CD4-positive, alpha-beta T cell treated with Interleukin-17A for 1 hour (primary cell): ENCODE results near the gene GPS1.

Source experiments
- DNase-seq: peaks from one replicate; pipeline ENCODE4 v3.0.0-alpha.2; 2020

The GPS1 gene

DNA sequence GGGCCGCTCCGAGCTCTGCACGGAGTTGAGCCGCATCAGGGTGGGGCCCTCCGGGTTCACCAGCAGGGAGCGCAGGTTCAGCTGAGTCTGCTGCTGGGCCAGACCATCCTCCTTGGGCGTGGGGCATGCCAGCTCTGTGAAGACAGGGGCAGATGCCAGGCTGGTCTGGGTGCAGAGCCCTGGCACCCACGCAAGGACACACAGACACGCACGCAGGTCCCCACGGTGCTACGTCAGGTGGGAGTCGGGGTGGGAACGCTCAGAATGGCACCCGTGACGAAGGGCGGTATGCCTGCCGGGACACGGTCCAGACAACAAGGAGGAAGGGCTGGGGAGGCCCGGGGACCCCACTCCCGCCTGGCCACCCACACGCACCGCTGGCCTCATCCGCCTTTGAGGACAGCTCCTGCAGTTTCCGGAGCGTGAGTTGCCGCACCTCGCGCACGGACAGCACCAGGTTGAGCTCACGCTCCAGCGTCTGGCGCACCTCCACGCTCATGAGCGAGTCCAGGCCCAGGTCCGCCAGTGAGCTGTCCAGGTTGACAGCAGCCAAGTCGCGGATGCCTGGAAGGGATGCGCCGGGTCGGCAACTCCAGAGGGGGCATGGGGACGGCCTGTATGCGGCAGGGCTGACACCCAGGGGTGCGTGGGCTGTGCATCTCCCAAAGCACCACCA lies 29.2 kb downstream of the GPS1 start:
- DNase-seq: no peak

DNA sequence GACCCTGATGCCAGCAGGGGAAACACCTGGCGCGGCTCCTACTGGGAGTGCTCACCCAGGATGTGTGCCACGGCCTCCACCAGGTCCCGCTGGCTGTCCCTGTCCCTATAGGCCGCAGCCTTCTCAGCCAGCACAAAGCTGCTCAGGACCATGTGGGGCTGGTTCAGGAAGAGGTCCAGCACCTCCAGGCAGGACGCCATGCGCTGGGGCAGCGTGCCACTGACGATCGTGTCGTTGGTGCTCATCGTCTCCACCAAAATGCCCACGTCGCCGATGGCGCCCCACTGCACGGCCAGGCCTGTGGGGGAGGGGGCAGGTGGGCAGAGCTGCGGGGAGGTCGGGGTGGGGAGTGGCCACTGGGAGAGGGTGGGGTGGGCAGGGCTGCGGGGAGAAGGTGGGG lies 29.8 kb downstream of the GPS1 start:
- no peak for DNase-seq

DNA sequence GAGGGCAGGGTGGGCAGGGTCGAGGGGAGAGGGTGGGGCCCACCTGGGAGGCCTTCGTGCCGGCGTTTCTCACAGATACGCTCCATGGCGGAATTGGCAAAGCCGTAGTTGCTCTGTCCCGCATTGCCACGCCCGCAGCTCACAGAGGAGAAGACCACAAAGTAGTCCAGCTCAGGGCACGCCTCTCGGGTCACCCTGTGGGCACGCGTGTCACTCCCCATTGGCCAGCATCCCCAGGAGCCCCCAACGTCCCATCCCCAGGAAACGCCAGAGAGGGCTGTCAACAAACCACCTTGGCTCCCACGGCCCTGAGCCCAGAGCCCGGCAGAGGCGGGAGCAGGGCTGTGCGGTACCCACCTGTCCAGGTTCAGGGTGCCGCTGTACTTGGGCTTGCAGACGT lies 30.3 kb downstream of the GPS1 start:
- no peak for DNase-seq

DNA sequence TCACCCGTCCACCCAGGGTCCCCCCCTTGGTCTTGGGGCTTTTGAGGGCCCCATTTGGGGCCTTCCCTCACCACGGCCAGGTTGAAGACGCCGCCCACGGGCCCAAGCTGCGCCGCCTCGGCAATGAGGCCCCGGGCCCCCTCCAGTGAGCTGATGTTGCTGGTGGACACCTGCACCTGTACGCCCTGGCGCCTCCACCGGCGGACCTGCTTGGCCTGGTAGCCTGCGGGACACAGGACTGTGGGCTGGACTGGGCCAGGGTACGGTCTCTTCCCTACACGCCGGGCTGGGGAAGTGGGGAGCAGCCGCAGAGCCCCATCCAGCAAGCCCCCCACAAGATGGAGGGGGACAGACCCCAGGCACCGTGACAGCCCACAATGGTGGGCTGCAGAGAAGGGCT lies 30.8 kb downstream of the GPS1 start:
- DNase-seq: no peak

GRCh38 chr17:82083009-82083408 lies 31.3 kb downstream of the GPS1 start:
- no peak for DNase-seq

GRCh38 chr17:82083533-82084359 lies 32.0 kb downstream of the GPS1 start:
- DNase-seq: no peak

DNA sequence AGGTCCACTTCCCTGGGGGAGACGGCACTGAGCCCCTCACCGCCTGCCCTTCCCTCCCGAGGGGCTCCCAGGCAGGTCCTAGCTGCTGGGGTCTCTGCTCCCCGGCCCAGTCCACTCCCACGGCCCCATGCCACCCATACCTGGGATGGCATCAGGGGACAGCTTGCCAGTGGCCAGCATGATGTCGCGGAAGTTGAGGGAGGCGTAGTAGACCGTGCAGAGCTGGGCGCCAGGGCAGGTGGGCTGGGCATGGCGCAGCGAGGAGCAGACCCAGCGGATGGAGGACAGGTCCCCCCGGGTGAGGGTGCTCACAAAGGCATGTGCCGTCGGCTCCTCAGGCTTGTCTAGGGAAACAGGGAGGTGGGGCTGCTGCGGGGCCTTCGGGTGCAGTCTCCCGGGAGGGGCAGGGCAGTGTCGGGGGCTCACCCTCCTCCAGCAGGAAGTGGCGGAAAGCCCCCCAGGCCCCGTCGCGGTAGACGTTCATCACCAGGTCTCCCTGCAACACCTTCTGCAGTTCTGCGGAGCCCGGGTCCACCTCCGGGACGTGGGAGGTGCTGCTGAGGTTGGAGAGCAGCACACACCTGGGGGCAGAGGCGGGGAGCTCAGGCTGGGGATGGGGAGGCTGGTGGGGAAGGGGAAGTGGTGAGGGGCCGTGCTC lies 32.8 kb downstream of the GPS1 start:
- no peak for DNase-seq

- DNase-seq: no peak
These were observed 33.5 kb downstream of the GPS1 start for GRCh38 chr17:82085031-82085861.

- DNase-seq: no peak
These were observed 34.5 kb downstream of the GPS1 start for GRCh38 chr17:82085931-82086764.

DNA sequence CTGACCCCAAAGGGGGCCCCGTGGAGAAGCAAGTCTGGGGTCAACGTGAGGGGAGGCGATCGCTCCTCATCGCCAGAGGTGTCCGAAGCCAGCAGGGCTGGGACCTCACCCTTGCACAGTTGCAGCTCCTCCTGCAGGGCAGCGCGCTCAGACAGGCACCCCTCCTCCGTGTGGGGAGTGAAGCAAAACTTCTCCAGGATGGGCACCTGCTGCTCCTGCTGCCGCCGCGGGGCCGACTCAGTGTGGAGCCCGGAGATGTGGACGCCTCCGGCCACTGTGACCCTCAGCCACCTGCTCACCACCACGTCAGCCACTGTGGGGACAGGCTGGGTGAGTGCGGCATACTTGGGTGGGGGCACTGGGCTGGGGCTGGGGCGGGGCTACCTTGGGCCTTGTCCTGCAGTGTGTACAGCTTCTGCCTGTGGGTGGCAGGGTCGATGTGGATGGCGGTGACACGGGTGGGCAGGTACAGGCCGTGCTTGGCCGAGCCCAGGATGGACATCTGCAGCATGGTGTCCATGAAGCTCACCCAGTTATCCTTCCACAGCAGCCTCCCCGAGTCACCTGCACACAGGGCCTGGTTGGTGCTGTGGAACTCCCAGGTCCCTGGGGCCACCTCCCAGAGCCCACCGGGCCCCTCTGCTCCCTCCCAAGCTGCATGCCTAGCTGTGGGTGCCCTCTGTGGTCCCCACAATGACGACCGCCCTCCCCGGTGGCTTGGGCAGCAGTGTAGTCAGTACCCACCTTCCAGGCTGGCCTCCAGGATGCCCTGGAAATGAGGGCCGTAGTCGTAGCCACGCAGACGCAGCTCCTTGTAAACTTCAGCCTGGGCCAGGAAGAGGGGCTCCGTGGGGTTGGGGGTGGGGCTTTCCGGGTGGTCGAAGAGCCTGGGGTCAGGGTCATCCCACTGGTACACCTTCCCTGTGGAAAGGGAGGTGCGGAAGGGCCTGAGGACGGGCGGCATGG lies 35.5 kb downstream of the GPS1 start:
- no peak for DNase-seq

DNA sequence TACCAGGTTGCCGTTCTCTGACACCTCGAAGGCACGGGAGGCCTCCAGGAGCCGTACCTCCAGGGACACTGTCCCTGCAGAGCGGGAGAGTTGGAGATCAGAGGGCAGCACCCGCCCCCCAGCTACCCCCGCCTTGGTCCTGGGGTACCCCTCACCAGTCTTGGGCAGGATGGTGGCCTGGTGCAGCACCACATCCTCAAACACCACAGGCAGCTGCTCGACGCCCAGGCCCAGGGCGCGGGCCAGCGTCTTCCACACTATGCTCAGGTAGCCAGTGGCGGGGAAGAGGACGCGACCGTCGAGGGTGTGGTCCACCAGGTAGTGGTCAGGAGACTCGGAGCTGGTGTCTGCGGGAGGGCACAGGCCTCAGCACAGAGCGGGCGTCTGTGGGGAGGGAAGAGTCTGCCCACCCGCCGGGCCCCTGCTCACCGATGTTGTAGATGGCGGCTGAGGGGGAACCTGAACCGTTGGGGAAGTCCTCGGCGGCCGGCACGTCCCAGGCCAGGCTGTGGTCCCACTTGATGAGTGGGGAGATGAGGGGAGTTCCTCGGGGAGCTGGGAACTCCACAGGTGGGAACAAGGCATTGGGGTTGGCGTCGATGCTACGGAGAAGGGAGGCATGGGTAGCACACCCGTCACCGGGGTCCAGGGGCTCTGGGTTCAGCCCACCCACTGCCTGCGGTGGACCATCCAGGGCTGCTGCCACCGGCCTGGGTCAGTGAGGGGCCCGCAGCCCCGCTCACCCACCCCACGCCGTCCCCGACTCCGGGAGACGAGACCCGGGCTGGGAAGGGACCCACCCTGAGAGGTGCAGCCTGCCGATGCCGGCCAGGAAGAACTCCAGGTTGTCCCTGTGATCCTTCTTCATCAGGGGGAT lies 36.5 kb downstream of the GPS1 start:
- DNase-seq: no peak

GRCh38 chr17:82088838-82089722 lies 37.4 kb downstream of the GPS1 start:
- DNase-seq: no peak

GRCh38 chr17:82089723-82090548 lies 38.2 kb downstream of the GPS1 start:
- DNase-seq: no peak

GRCh38 chr17:82090549-82091263 lies 39.0 kb downstream of the GPS1 start:
- no peak for DNase-seq

- DNase-seq: no peak
These were observed 39.8 kb downstream of the GPS1 start for GRCh38 chr17:82091264-82092066.

GRCh38 chr17:82092094-82092586 lies 40.4 kb downstream of the GPS1 start:
- DNase-seq: no peak
